HG02798 (cell line): ENCODE data around the gene MCU.
"Not testable (repeated sequence)": the region's sequence is repeated elsewhere in the genome, so short reads cannot be mapped to it uniquely, and the experiment has no call there.

Source experiments
- ATAC-seq: cut with Tn5 transposase; IDR thresholded peaks from one replicate; pipeline ENCODE4 v1.9.1; 2021; ENCODE audit warnings: mild to moderate bottlenecking; ENCODE audit not compliant: unreplicated experiment, poor library complexity

The MCU gene

DNA sequence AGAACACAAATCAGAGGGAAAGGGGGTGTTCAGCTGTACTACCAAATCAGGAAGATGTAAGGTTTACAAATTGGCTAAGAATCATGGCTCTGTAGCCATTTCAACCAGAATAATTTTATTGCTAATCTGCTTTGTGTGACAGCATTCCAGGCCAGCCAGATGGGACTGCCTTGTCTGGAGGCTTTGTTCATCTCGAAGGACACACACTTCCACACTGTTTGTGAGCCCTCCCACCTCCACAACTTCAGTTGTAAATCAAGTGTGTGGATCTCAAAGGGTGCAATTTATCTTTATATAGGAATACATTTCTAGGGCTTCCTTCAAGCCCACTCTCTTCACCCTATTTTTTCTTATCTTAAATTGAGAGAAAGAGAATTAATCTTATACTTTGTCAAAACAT, 194.7 kb downstream of the MCU start:
- no peak for ATAC-seq

DNA sequence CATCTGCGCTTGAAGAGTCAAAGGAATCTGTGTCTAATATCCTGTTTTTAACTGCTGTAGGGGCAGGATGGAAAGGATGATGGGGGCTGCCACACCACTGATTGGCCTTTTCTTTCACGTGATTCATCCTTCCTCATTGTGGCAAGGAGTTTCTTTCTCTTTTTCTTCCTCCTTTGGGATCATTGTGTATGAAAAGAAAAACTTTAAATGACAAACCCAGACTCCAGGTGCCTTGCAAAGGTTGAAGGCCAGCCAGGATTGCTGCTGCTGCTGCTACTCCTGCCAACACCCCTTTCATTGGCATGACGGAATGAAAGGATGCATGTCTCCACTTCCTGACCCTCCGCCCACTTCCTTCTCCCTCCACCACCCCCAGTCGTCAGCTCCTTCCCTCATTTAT, 195.1 kb downstream of the MCU start:
- ATAC-seq, result no peak

DNA sequence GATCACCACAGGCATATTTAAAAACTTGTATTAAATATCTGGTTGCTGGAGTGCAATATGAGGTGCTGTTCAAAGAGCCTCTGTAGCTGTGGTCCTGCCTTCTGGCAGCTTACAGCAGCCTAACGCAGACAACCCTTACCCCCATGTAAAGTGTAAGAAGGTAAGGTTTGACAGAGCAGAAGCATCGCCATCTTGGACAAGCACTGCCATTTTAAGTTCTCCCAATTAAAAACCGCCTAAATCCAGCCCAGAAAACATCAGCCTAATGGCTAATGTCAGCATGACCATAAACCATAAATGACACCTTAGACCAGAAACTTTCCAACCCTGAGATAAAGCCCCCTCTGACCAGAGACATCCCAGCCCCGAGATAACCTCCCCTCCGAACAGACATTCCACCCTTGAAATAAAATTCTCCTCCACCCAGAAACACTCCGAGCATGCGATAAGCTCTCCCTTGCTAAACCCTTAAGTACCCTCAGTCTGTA, 196.3 kb downstream of the MCU start:
- ATAC-seq, result no peak

DNA sequence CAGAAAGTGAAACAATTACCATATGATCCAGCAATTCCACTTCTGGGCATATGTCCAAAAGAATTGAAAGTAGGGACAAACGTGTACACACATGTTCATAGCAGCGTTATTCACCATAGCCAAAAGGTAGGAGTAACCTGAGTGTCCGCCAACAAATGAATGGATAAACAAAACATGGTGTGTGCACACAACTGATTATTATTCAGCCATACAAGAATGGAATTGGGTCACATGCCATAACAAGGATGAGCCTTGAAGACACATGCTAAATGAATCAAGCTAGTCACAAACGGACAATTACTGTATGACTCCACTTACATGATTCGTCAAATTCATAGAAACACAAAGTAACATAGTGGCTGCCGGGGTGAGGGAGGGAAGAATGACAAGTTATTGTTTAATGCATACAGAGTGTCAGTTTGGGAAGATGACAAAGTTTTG, 197.5 kb downstream of the MCU start:
- ATAC-seq, result no peak

DNA sequence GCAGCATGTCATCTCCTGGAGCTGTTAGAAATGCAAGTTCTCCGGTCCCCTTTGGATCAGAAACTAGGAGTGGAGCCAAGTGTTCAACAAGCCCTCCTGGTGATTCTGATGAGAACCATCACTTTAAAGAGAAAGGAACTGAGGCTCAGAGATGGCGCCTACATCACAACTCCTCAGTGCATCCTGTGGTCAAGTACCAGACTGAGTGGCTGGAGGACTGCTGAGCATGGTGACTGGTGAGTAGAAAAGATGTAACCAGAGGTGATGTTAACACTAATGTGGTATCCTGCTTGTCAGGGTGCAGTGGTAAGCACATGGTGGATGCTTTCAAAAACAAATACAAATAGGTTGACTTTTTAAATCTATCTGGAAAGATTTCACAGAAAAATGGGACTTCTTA, 198.1 kb downstream of the MCU start:
- no peak for ATAC-seq

DNA sequence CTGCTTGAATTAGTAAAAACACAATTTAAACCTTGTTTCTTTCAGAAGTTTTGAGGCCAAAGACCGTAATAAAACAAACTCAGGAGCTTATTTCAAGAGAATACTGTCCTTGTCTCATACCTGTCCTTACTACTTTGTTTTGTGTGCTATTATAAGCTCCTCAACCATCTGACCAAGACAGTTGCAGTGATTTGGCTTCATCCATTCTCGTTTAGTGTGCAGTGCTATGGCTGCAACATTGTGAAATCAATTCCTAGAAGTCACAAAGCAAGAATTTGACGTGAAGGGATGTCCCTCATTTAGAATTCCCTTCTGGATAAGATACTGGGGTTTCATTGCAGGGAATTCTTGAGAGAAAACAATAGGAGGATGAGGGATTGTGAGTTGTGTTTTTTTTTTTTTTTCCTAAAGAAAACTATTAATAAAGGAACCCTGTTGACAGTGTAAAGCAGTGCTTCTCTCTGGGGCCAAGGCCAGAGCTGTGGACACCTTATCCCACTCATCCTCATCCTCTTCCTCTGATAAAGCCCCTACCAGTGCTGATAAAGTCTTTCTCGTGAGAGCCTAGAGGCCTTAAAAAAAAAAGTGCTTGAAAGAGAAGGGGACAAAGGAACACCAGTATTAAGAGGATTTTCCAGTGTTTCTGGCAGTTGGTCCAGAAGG, 201.3 kb downstream of the MCU start, which contains the start of gene OIT3:
OIT3 (plus strand) TSS at position 604 of the 663 bp plus-strand sequence. CDS start 60 bp downstream, outside the sequence.
- no peak for ATAC-seq

DNA sequence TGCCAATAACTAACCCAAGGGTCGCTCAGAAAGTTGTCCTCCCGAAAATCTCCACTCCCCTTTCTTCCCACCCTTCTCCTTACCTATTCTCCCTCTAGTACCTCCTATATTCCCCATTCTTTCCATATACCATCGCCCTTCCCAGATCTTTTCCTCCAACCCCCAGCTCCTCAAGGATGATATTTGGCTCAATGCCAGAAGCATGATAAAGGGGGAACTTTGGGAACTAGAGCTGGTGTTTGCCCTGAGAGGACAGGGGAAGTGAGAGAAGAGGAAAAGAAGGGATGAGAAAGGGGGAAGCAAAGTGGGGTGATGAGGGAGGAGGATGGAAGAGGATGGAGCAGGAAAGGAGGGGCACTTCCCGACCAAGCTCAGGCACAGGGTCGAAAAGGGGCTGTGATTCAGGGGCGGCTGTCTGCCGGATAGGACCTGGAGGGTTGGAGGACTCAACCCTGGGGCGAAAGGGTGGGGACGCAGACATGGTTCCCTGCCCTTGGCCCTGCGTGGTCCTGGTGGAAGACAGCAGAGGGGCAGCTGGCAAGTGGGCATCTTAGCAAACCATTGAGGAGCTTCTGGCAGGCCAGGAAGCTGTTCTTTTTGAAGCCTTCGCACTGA, 203.4 kb downstream of the MCU start:
- ATAC-seq, result no peak

DNA sequence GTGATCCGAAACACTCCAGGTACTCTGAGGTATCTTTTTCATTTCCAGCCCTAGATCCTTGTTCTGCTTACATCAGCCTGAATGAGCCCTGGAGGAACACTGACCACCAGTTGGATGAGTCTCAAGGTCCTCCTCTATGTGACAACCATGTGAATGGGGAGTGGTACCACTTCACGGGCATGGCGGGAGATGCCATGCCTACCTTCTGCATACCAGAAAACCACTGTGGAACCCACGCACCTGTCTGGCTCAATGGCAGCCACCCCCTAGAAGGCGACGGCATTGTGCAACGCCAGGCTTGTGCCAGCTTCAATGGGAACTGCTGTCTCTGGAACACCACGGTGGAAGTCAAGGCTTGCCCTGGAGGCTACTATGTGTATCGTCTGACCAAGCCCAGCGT, 206.7 kb downstream of the MCU start:
- ATAC-seq, result no peak

DNA sequence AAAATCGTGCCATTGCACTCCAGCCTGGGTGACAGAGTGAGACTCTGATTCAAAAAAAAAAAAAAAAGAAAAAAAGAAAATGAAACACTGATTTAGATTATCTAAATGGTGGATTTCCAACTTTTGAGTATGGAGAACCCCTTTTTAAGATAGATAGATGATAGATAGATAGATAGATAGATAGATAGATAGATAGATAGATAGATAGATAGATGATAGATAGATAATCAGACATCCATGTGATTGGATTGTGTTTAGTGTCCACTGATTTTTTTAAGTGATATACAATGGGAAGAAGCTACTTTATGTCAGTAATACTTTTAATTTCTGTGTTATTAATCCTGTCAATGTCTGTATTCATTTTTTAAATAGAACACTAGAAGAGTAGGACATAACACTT, 207.6 kb downstream of the MCU start:
- no peak for ATAC-seq

DNA sequence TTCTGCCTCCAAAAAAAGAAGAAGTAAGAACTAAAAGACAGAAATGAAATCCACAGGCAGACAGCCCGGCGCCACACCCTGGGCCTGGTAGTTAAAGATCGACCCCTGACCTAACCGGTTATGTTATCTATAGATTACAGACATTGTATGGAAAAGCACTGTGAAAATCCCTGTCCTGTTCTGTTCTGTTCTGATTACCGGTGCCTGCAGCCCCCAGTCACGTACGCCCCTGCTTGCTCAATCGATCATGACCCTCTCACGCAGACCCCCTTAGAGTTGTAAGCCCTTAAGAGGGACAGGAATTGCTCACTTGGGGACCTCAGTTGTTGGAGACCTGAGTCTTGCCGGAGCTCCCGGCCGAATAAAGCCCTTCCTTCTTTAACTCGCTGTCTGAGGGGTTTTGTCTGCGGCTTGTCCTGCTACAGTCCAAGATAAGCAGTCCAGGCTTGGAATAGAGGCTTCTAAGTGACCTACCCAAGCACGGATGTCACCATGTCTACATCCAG, 212.1 kb downstream of the MCU start:
- not testable (repeated sequence) for ATAC-seq

DNA sequence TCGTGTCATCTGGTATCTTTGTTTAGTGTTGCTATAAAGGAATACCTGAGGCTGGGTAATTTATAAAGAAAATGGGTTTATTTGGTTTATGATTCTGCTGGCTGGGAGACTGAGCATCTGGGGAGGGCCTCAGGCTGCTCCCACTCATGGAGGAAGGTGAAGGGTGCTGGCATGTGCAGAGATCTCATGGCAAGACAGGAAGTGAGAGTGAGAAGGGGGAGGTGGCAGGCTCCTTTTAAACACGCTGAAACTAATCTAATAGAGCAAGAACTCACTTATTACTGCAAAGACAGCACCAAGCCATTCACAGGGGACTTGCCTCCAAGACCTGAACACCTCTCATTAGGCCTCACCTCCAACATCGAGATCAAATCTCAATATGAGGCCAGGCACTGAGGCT, 212.9 kb downstream of the MCU start:
- no peak for ATAC-seq

DNA sequence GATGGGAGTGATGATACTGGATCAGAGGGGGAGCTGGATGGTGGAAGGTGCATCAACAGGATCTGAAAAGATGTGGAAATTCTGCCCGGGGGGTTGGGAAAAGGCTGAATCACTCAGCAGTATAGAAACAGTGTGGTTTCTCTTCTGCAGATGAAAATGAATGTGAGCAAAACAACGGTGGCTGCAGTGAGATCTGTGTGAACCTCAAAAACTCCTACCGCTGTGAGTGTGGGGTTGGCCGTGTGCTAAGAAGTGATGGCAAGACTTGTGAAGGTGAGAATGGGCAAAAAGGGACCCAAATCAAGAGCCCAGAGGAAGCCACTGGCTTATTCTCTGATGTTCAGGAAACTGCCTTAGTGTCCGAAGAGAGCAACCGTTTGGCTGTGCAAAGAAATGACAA, 214.5 kb downstream of the MCU start:
- no peak for ATAC-seq

DNA sequence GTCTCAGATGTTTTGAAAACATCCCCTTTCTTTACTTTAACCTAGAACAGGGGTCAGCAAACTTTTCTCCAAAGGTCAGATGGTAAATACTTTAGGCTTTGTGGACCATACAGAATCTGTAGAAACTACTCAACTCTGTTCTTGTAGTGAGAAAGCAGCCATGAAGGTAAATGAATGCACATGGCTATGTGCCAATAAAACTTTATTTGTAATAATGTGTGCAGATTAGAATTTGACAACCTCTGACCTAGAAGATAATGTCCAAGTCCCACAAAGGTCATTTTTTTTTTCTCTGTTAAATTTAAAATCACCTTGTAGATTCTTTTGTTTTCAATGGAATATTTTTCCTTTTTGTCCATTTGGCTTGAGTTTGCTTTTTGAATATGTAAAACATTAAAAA, 218.8 kb downstream of the MCU start:
- ATAC-seq, result no peak

DNA sequence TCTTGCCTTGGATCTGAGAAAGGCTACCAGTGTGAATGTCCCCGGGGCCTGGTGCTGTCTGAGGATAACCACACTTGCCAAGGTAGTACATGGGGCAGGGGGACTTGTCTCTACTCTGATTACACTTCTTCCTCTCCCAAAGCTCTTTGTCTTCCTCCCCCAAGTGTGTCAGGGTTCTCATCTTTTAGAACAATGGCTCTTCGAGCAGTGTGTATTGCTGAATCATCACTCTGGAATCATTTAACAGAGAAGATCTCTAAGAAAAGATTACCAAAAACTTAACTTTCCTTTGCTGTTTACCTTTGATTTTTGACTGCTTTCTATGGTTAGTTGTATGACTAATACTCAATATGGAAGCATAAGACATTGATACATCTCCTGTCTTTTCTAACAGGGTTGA, 219.8 kb downstream of the MCU start:
- ATAC-seq, result no peak

DNA sequence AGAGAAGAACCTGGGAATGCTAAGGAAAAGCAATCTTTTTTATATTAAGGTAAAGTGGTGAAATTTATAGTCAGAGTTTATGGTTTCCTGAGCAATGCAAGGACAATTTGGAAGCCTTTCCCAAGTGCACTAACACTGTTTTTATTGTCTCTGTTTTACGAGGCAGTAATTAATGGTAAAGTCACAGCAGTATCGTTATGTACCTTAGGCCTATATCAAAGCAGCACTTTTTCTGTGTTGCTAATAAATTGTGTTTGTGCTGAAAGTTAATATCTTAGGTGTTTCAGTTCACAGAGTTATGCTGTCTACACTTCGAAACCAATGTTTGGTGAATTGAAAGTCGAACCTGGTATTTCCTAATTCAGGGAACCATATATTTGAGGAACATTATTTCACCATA, 220.8 kb downstream of the MCU start:
- no peak for ATAC-seq

DNA sequence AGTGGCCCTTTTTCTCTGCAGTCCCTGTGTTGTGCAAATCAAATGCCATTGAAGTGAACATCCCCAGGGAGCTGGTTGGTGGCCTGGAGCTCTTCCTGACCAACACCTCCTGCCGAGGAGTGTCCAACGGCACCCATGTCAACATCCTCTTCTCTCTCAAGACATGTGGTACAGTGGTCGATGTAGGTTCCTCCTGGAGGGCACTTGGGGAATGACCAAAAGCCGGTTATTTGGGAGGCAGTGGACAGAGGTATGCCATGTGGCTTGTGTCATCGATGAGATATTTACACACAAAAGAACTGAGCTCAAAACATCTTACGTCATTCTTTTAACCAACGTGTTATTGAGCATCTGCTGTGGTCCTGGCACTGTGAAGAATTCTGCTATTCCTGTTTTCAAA, 221.3 kb downstream of the MCU start:
- no peak for ATAC-seq

DNA sequence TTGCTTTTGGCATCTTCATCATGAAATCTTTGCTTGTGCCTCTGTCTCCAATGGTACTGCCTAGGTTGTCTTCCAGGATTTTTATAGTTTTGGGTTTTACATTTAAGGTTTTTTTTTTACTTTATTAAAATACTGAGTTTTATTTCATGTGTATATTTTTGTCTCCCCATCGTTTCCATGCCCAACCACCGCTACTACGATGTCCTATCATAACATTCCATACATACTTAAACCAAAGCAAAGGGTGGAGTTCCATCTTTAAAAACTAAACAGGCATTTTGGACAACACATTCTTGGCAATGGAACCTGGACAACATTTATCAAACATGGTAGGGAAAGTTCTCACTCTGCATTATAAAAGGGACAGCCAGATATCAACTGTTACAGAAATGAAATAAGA, 225.3 kb downstream of the MCU start:
- not testable (repeated sequence) for ATAC-seq

DNA sequence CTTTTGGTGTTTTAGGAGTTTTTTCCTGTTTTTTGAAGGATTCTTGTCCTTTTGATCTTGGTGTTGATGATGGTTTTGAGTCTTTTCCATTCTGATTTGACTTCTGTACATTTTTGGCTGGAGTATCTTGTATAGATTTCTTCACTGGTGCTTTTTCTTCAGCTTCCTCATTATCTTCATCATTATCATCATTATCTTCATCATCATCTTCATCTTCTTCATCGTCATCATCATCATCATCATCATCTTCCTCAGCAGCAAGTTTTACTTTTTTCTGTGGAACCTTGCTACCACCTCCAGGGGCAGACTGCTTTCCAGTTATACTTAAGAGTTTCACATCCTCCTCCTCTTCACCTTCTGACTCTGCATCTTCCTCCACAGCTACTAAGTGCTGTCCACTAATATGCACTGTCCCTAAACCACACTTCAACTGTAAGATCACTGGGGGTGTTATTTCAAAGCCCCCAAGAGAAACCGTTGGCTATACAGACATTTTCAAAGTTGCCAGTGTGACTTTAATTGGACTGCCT, 225.9 kb downstream of the MCU start:
- ATAC-seq, result not testable (repeated sequence)

DNA sequence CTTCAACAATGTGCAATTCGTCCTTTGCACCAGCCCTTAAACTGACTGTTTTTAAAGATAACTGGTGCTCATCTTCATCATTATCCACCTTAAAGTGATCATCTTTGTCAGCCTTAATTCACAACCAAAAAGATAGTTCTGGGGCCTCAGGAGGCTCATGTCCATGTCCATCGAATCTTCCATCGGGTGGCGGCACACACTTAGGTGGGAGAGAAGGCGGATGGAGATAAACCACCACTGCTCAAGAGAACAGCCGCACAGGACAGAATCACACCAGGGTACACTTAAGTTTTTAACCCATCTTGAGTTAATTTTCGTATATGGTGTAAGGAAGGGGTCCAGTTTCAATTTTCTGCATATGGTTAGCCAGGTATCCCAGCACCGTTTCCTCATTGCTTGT, 226.4 kb downstream of the MCU start:
- no peak for ATAC-seq

DNA sequence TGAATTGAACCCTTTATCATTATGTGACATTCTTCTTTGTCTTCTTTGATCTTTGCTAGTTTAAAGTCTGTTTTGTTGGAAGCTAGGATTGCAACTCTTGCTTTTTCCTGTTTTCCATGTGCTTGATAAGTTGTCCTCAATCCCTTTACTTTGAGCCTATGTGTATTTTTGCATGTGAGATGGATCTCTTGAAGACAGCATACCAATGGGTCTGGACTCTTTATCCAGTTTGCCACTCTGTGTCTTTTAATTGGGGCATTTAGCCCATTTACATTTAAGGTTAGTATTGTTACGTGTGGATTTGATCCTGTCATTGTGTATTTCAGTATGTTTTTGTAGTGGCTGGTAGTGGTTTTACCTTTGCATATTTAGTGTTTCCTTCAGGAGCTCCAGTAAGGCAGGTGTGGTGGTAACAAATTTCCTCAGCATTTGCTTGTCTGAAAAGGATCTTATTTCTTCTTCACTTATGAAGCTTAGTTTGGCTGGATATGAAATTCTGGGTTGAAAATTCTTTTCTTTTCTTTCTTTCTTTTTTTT, 229.3 kb downstream of the MCU start:
- not testable (repeated sequence) for ATAC-seq

DNA sequence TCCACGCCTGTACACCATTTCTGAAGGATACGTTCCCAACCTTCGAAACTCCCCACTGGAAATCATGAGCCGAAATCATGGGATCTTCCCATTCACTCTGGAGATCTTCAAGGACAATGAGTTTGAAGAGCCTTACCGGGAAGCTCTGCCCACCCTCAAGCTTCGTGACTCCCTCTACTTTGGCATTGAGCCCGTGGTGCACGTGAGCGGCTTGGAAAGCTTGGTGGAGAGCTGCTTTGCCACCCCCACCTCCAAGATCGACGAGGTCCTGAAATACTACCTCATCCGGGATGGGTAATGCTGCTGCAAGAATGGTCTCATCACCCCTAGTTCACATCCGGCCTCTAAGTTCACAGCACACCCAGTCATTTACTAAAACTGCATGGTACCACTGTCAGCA, 232.4 kb downstream of the MCU start:
- ATAC-seq, result no peak
